Neuronal stem cell (in vitro differentiated cells): ENCODE measurements around the gene TSC22D3.

Source experiments
- DNase-seq: peaks from one replicate; pipeline ENCODE4 v3.0.0-alpha.2; 2013; ENCODE audit warnings: low spot score
- H2AFZ ChIP-seq: one replicate; pipeline ENCODE4 v1.6.1; 2013; ENCODE audit warnings: mild to moderate bottlenecking, low read length, inconsistent platforms
- H2AK5ac ChIP-seq: 2 replicates; pipeline ENCODE4 v1.6.1; 2013; ENCODE audit warnings: low read depth, mild to moderate bottlenecking, inconsistent platforms, low read length, moderate library complexity, mixed read lengths
- H2BK120ac ChIP-seq: 2 replicates; pipeline ENCODE4 v1.6.1; 2013; ENCODE audit warnings: low read depth, mild to moderate bottlenecking, inconsistent platforms, low read length, moderate library complexity, mixed read lengths
- H2BK12ac ChIP-seq: one replicate; pipeline ENCODE4 v1.6.1; 2013; ENCODE audit warnings: low read length, inconsistent platforms
- H2BK15ac ChIP-seq: 2 replicates; pipeline ENCODE4 v1.6.1; 2013; ENCODE audit warnings: mild to moderate bottlenecking, low read length, inconsistent platforms, mixed read lengths
- H2BK5ac ChIP-seq: one replicate; pipeline ENCODE4 v1.6.1; 2013; ENCODE audit warnings: inconsistent platforms, mild to moderate bottlenecking, low read length, moderate library complexity
- H3K14ac ChIP-seq: one replicate; pipeline ENCODE4 v1.6.1; 2013; ENCODE audit warnings: low read length, inconsistent platforms
- H3K18ac ChIP-seq: 2 replicates; pipeline ENCODE4 v1.6.1; 2013; ENCODE audit warnings: low read length, inconsistent platforms
- H3K23ac ChIP-seq: 2 replicates; pipeline ENCODE4 v1.6.1; 2013; ENCODE audit warnings: low read depth, mild to moderate bottlenecking, mixed read lengths, low read length, inconsistent platforms; ENCODE audit not compliant: poor library complexity
- H3K27ac ChIP-seq: replicated peaks from 3 replicates; pipeline ENCODE4 v1.5.1; 2013; ENCODE audit warnings: low read length, inconsistent platforms
- H3K27me3 ChIP-seq, 3 experiments: 2 replicates each; pipeline ENCODE4 v1.6.1; 2013; ENCODE audit warnings: low read length in 3 of 3, mild to moderate bottlenecking in 2 of 3, inconsistent platforms in 1 of 3, low read depth in 1 of 3, mixed read lengths in 1 of 3, moderate library complexity in 1 of 3; ENCODE audit not compliant: control insufficient read depth in 3 of 3, insufficient read depth in 3 of 3
- H3K36me3 ChIP-seq, 2 donors: replicated peaks in 1 of 2; 2 replicates each; pipeline ENCODE4 v1.6.1; 2013; ENCODE audit warnings: low read length in 2 of 2; ENCODE audit not compliant: control insufficient read depth in 2 of 2, insufficient read depth in 2 of 2
- H3K4ac ChIP-seq: 2 replicates; pipeline ENCODE4 v1.6.1; 2013; ENCODE audit warnings: inconsistent platforms, mild to moderate bottlenecking, low read length, moderate library complexity
- H3K4me1 ChIP-seq, 2 donors: 1 replicate in 1 of 2; 2 replicates in 1 of 2; pipeline ENCODE4 v1.6.1; 2013; ENCODE audit warnings: low read length in 2 of 2, low read depth in 1 of 2; ENCODE audit not compliant: control insufficient read depth in 2 of 2, insufficient read depth in 1 of 2
- H3K4me2 ChIP-seq: one replicate; pipeline ENCODE4 v1.6.1; 2013; ENCODE audit warnings: mild to moderate bottlenecking, low read length, inconsistent platforms; ENCODE audit not compliant: insufficient read depth, poor library complexity, severe bottlenecking
- H3K4me3 ChIP-seq, 2 donors: 2 replicates each; pipeline ENCODE4 v1.5.1; 2013; ENCODE audit warnings: low read length in 2 of 2, mild to moderate bottlenecking in 2 of 2, inconsistent platforms in 1 of 2, moderate library complexity in 1 of 2
- H3K79me1 ChIP-seq: one replicate; pipeline ENCODE4 v1.6.1; 2013; ENCODE audit warnings: low read depth, mild to moderate bottlenecking, inconsistent platforms, low read length, moderate library complexity
- H3K9ac ChIP-seq: one replicate; pipeline ENCODE4 v1.6.1; 2013; ENCODE audit warnings: mild to moderate bottlenecking, low read depth, low read length, inconsistent platforms; ENCODE audit not compliant: poor library complexity
- H3K9me3 ChIP-seq, 2 donors: replicated peaks in 1 of 2; 2 replicates each; pipeline versions ENCODE3 to v1.6.1; 2013; ENCODE audit warnings: low read length in 2 of 2, mild to moderate bottlenecking in 2 of 2, inconsistent platforms in 1 of 2, low read depth in 1 of 2, mixed read lengths in 1 of 2, moderate library complexity in 1 of 2; ENCODE audit not compliant: control insufficient read depth in 2 of 2, insufficient read depth in 1 of 2
- H4K8ac ChIP-seq: one replicate; pipeline ENCODE4 v1.6.1; 2013; ENCODE audit warnings: low read depth, mild to moderate bottlenecking, inconsistent platforms, low read length, moderate library complexity
- H4K91ac ChIP-seq: one replicate; pipeline ENCODE4 v1.6.1; 2013; ENCODE audit warnings: low read length, low read depth, mild to moderate bottlenecking, inconsistent platforms; ENCODE audit not compliant: poor library complexity
- WGBS, 2 donors: extraction: QIAGEN DNeasy Blood & Tissue Kit; methylation state at CpG; one replicate each; pipeline ENCODE4 v1.1.7; 2013; ENCODE audit warnings: missing lambda C conversion rate in 2 of 2, mixed read lengths in 1 of 2; ENCODE audit not compliant: insufficient read length in 2 of 2, insufficient replicate concordance in 1 of 2; ENCODE audit errors: extremely low coverage in 2 of 2; 5-methylcytosine and 5-hydroxymethylcytosine counted together

The TSC22D3 gene

DNA sequence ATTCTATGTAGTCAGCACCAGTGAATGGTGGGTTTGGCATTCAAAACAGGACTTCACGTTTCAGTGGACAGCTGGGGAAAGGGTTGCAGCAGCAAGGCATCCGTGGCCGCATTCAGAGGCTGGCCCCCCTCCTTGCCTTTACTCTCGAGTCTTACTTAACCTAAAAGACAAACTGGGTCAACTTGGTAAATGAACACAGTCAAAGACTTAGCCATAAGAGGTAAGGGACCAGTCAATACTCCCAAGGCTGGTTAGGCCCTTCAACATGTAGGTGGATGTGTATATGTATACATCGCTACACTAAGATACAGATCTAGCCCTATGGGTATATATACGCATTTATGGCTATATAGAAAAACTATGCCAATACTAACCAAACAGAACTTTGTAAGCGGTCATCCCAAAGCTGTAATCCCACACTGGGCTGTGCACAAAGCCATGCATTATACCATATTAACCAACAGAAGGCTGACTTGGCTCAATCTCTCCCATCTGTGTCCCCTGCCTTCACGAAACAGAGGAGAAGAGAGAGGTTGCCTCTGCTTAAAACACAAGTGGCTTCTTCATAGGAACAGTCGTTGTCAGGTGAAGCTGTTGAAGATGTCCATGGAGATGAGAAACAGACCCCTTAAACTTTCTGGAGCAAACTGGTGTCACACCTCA is 61.9 kb downstream of the TSC22D3 start:
- Histone ChIP-seq H3K36me3 (peaks cover 0 to 4% of the 10 kb centered on the region in 2 donors), H2BK5ac (no peak overlapping the region), H4K8ac (no peak overlapping the region), H3K4me3 (no peak overlapping the region), H3K27me3 (peaks cover 0 to 6% (median 0%) of the 10 kb centered on the region in 3 experiments), H3K4me1 (peaks cover 8 to 14% of the 10 kb centered on the region in 2 donors), H3K9me3 (no peaks in the 10 kb centered on the region), H3K14ac (no peak overlapping the region), H3K79me1 (no peaks in the 10 kb centered on the region), H2AK5ac (no peak overlapping the region), H2BK12ac (no peak overlapping the region), H2BK120ac (no peak overlapping the region), H3K4me2 (no peak overlapping the region), H3K23ac (no peak overlapping the region), H2AFZ (no peak overlapping the region), H3K9ac (no peak overlapping the region), H4K91ac (no peak overlapping the region), H2BK15ac (no peak overlapping the region), H3K4ac (no peak overlapping the region), H3K27ac (no peak overlapping the region), H3K18ac (no peak overlapping the region)
- no CpG with 5 or more reads among the region's 9 CpGs for WGBS, 2 donors
- no peak for DNase-seq

DNA sequence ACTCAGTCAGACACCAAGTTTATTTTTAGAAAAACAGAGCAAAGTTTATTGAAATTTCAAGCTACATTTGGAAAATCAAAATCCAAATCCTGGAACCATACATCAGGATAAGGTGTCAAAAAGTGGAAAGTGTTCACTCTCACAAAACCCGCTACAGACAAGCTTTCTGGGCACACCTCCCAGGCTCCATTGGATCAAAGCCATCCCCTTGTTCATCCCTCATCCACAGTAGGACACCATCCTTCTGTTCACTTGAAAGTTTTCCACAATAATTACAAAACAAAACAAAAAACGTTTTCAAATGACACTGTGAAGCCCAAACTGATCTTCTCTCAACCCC is 62.4 kb downstream of the TSC22D3 start:
- Histone ChIP-seq H3K4me1 (peaks cover 8 to 14% of the 10 kb centered on the region in 2 donors), H2AFZ (no peak overlapping the region)
- no peak for DNase-seq

DNA sequence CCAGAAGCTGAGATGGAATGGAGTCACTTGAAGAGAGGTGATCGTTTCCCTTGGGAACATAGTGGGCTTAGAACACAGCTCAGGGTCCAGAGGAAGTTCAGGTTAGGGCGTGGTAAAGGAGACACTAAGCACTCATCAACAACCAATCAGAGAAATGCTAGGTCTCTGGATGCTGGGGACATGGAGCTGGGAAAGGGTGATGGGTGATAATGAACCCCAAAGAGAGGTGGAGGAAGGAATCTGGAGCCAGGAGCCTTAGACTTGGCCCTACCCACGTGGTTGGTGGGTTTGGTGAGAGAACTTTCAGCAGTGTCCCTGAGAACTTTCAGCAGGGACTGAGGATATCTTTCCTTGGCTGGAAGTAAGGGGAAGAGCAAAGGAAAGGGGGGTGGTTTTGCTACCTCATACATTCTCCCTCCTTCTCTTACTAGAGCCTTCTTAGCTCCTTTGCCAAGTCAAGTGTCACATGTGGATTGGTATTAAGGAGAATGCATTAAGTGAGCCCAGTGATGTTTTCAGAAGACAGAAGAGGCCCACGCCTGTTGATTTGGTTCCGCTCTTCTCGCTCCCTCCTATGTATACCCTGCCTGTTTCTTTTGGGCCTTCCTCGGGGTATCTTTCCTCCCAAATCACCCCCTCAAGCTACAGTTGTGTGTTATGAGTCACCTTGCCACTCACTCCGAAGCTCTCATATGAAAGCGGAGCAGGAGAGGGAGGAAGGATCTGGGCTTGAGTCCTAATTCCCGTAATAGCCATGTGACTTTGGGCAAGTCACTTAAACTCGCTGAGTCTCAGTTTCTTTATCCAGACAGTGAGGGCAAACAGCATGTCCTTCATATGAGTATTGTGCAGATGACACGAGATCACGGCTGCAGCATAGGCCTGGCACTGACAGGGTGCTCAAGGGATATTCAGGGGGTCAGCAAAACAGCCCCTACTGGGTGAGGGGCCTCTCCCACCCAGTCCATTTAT is 63.1 kb downstream of the TSC22D3 start:
- Histone ChIP-seq H2AFZ (no peak overlapping the region), H3K4ac (no peak overlapping the region), H3K4me1 (peaks cover 8 to 14% of the 10 kb centered on the region in 2 donors), H3K36me3 (peaks cover 0 to 4% of the 10 kb centered on the region in 2 donors), H3K27me3 (peaks cover 0 to 5% (median 0%) of the 10 kb centered on the region in 3 experiments), H3K79me1 (no peaks in the 10 kb centered on the region), H3K18ac (no peak overlapping the region), H2BK120ac (no peak overlapping the region), H3K14ac (no peak overlapping the region), H4K8ac (no peak overlapping the region), H2BK12ac (no peak overlapping the region), H2BK5ac (no peak overlapping the region), H3K4me3 (no peak overlapping the region), H4K91ac (no peak overlapping the region), H2BK15ac (no peak overlapping the region), H3K27ac (no peak overlapping the region), H3K4me2 (no peak overlapping the region), H3K9me3 (no peaks in the 10 kb centered on the region), H3K9ac (no peak overlapping the region), H2AK5ac (no peak overlapping the region), H3K23ac (no peak overlapping the region)
- DNase-seq = no peak
- WGBS, 2 donors = no CpG with 5 or more reads among the region's 13 CpGs

More for the DNA sequence above, 62.4 kb downstream of the TSC22D3 start:
- no peak overlapping the region for H2BK12ac ChIP-seq
- H2AK5ac ChIP-seq = no peak overlapping the region
- peaks cover 0 to 4% of the 10 kb centered on the region in 2 donors for H3K36me3 ChIP-seq
- no peak overlapping the region for H3K18ac ChIP-seq
- H2BK120ac ChIP-seq = no peak overlapping the region
- peaks cover 0 to 6% (median 0%) of the 10 kb centered on the region in 3 experiments for H3K27me3 ChIP-seq
- H3K4me2 ChIP-seq = no peak overlapping the region
- H3K4me3 ChIP-seq = no peak overlapping the region
- no peaks in the 10 kb centered on the region for H3K9me3 ChIP-seq
- no peak overlapping the region for H4K8ac ChIP-seq
- no peak overlapping the region for H3K27ac ChIP-seq
- H4K91ac ChIP-seq = no peak overlapping the region
- no peak overlapping the region for H3K9ac ChIP-seq
- WGBS, 2 donors = no CpG with 5 or more reads among the region's 2 CpGs
- H3K79me1 ChIP-seq = no peaks in the 10 kb centered on the region
- no peak overlapping the region for H2BK15ac ChIP-seq
- no peak overlapping the region for H3K23ac ChIP-seq
- H3K4ac ChIP-seq = no peak overlapping the region
- no peak overlapping the region for H2BK5ac ChIP-seq
- H3K14ac ChIP-seq = no peak overlapping the region
